Loucy (cell line): ENCODE results near the gene COL21A1.

Source experiments
- H2AFZ ChIP-seq: fragments of 200-600 bp; sonication (generic); 2 replicates; pipeline ENCODE4 v1.6.0; 2016; ENCODE audit warnings: antibody characterized with exemption, mild to moderate bottlenecking, low read length, moderate library complexity
- H3F3A ChIP-seq: fragments of 200-600 bp; 2 replicates; pipeline ENCODE4 v1.6.0; 2016; ENCODE audit warnings: antibody characterized with exemption, low read depth, mild to moderate bottlenecking
- H3K27me3 ChIP-seq: fragments of 200-600 bp; sonication (generic); 2 replicates; pipeline ENCODE4 v1.6.1; 2014; ENCODE audit warnings: low read length, mild to moderate bottlenecking; ENCODE audit not compliant: insufficient read depth, poor library complexity, severe bottlenecking
- H3K36me3 ChIP-seq: fragments of 200-600 bp; sonication (generic); 2 replicates; pipeline ENCODE4 v1.6.1; 2016; ENCODE audit warnings: low read length; ENCODE audit not compliant: insufficient read depth
- H3K4me1 ChIP-seq: fragments of 200-600 bp; sonication (generic); 2 replicates; pipeline ENCODE4 v1.5.1; 2014; ENCODE audit warnings: low read length, mild to moderate bottlenecking; ENCODE audit not compliant: insufficient read depth, poor library complexity, severe bottlenecking
- H3K4me2 ChIP-seq: fragments of 200-600 bp; sonication (generic); 2 replicates; pipeline ENCODE4 v1.6.0; 2014; ENCODE audit warnings: antibody characterized with exemption, low read length, low read depth, mild to moderate bottlenecking; ENCODE audit not compliant: poor library complexity, severe bottlenecking
- H3K4me3 ChIP-seq: fragments of 200-600 bp; sonication (generic); 2 replicates; pipeline ENCODE4 v1.5.1; 2014; ENCODE audit warnings: low read length, mild to moderate bottlenecking, mixed read lengths; ENCODE audit not compliant: poor library complexity, severe bottlenecking
- H3K79me2 ChIP-seq: fragments of 200-600 bp; sonication (generic); 2 replicates; pipeline ENCODE4 v1.6.1; 2014; ENCODE audit warnings: low read length; ENCODE audit not compliant: insufficient read depth
- H3K9ac ChIP-seq: fragments of 200-600 bp; sonication (generic); 2 replicates; pipeline ENCODE4 v1.6.0; 2014; ENCODE audit warnings: mild to moderate bottlenecking, low read depth, low read length, moderate library complexity; ENCODE audit not compliant: poor library complexity, severe bottlenecking
- H3K9me2 ChIP-seq: fragments of 200-600 bp; sonication (generic); replicated peaks from 2 replicates; pipeline ENCODE4 v1.6.1; 2016; ENCODE audit warnings: low read depth, low read length, mixed read lengths
- H3K9me3 ChIP-seq: fragments of 200-600 bp; sonication (generic); 2 replicates; pipeline ENCODE4 v1.6.1; 2014; ENCODE audit warnings: mild to moderate bottlenecking, antibody characterized with exemption, low read length, low read depth; ENCODE audit not compliant: insufficient read depth
- H4K20me1 ChIP-seq: fragments of 200-600 bp; sonication (generic); 2 replicates; pipeline ENCODE4 v1.6.0; 2014; ENCODE audit warnings: antibody characterized with exemption, low read length, mild to moderate bottlenecking; ENCODE audit not compliant: insufficient read depth, poor library complexity, severe bottlenecking
- CTCF ChIP-seq: fragments of 200-600 bp; sonication (generic); conservative IDR thresholded peaks from 2 replicates; pipeline ENCODE4 v1.5.1; 2014; ENCODE audit warnings: mild to moderate bottlenecking, antibody characterized with exemption, low read length
- EZH2phosphoT487 ChIP-seq: fragments of 200-600 bp; IDR thresholded peaks from 2 replicates; pipeline ENCODE4 v1.6.1; 2018; ENCODE audit warnings: antibody characterized with exemption, mild to moderate bottlenecking, moderate library complexity, borderline replicate concordance

Gene COL21A1

DNA sequence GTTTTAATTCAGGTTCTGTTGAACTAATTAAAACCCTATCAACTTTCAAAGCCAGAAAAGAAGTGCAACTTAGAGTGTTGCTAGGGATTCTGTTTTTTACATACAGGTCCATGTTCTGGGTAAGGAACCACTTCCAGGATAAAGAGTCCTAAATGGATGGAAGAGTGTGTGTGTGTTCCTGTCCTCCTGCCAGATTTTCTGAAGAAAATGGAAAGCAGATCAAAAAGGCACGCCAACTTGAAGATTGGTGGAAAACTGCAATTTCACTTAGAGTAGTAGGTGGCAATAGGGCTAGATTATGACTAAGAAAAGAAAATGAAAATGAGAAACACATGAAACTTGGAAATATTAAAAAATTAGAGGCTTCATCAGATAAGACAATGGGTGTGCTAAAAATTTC, 85.3 kb downstream of the COL21A1 start:
- no peak overlapping the region for H3K4me3 ChIP-seq
- H3K79me2 ChIP-seq: no peaks in the 10 kb centered on the region
- TF ChIP-seq CTCF (no peak), EZH2phosphoT487 (no peak)
- no peaks in the 10 kb centered on the region for H3K27me3 ChIP-seq
- H3K9me2 ChIP-seq: no peaks in the 10 kb centered on the region
- H3K4me2 ChIP-seq: no peak overlapping the region
- no peaks in the 10 kb centered on the region for H3K36me3 ChIP-seq
- H3K9me3 ChIP-seq: no peaks in the 10 kb centered on the region
- H4K20me1 ChIP-seq: no peaks in the 10 kb centered on the region
- H3F3A ChIP-seq: no peaks in the 10 kb centered on the region
- no peak overlapping the region for H2AFZ ChIP-seq
- no peaks in the 10 kb centered on the region for H3K4me1 ChIP-seq
- H3K9ac ChIP-seq: no peak overlapping the region

DNA sequence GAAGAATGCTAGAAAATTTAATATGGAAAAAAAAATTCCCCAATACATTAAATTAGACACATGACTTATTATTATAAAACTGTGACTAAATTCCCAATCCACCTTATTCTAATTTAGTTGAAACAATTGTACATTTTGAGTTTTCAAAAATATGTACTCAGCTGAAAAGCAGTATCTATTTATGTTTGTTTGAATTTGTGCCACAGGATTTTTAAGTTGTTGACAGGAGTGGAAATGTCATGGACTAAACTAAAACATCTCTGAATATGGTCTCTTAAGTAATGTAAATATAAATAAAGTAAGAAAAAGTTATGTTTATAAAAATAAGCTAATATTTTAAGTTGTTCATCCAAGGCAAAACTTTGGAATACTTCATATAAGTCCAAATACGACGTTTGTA, 86.9 kb downstream of the COL21A1 start:
- no peak overlapping the region for H3K9ac ChIP-seq
- H3K9me2 ChIP-seq: no peaks in the 10 kb centered on the region
- no peaks in the 10 kb centered on the region for H3K79me2 ChIP-seq
- no peak overlapping the region for H3K4me2 ChIP-seq
- H4K20me1 ChIP-seq: no peaks in the 10 kb centered on the region
- no peaks in the 10 kb centered on the region for H3K27me3 ChIP-seq
- H3K9me3 ChIP-seq: no peaks in the 10 kb centered on the region
- H3K4me3 ChIP-seq: no peak overlapping the region
- no peaks in the 10 kb centered on the region for H3F3A ChIP-seq
- no peaks in the 10 kb centered on the region for H3K4me1 ChIP-seq
- TF ChIP-seq EZH2phosphoT487: no peak
- TF ChIP-seq CTCF: no peak
- no peak overlapping the region for H2AFZ ChIP-seq
- no peaks in the 10 kb centered on the region for H3K36me3 ChIP-seq

DNA sequence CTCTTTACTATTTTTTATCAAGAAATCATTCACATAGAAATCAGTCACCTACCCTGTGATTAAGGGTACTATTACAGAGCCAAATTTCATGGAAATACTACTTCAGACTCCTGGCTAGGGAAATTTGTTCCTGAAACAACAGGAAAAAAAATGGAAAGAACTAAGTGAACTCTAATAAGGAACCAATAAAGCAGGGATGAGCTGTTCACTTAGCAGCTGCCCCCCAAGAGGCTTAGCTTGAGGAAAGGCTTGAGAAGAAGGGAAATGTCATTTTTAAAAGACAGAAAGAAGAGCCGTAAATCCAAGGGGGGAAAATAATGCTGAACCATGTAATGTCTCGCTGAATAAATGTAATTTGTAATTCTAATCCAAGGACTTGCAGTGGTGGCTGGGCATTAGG, 88.8 kb downstream of the COL21A1 start:
- Histone ChIP-seq H2AFZ (no peak overlapping the region), H3F3A (no peaks in the 10 kb centered on the region), H3K79me2 (no peaks in the 10 kb centered on the region), H3K27me3 (no peaks in the 10 kb centered on the region), H3K9me2 (no peaks in the 10 kb centered on the region), H4K20me1 (no peaks in the 10 kb centered on the region), H3K9ac (no peak overlapping the region), H3K36me3 (no peaks in the 10 kb centered on the region), H3K4me2 (no peak overlapping the region), H3K9me3 (no peaks in the 10 kb centered on the region), H3K4me1 (no peaks in the 10 kb centered on the region), H3K4me3 (no peak overlapping the region)
- no peak for TF ChIP-seq CTCF
- TF ChIP-seq EZH2phosphoT487: no peak
